ENCODE results near the gene NUP188. TPM values are rescaled to one million over a fixed set of nuclear protein-coding genes. Genes with fewer than 3 reads are reported as not detected.

Gene NUP188
- total and polyA plus RNA-seq, 12 donors: 12.7 to 27.3 (median 19.9) TPM

GRCh38 chr9:128908372-128908771 is 39.1 kb upstream of the NUP188 start:
- no peak for DNase-seq
- Histone ChIP-seq H3K4me3 (no peak overlapping the region), H3K36me3 (peaks cover 5 to 55% (median 31%) of the 10 kb centered on the region in 9 donors), H3K27me3 (no peaks in the 10 kb centered on the region), H3K9me3 (no peaks in the 10 kb centered on the region), H3K27ac (no peak overlapping the region), H3K4me1 (peaks cover 34 to 63% (median 48%) of the 10 kb centered on the region in 9 donors)
- TF ChIP-seq CTCF (IDR thresholded peaks at IDR 0.05): no peak
- intact Hi-C loops (cut with DNase I): no loop called here
- WGBS, 2 donors: 98% methylated on average over 24 of the region's 24 CpGs
- no peak for ATAC-seq

- Histone ChIP-seq H3K4me3 (no peak overlapping the region), H3K27me3 (no peaks in the 10 kb centered on the region), H3K4me1 (peaks cover 43 to 73% (median 62%) of the 10 kb centered on the region in 9 donors), H3K27ac (peak overlapping the region in 9 of 10 donors; percentile 19 to 93 (median 81)), H3K9me3 (no peaks in the 10 kb centered on the region), H3K36me3 (peaks cover 5 to 62% (median 31%) of the 10 kb centered on the region in 9 donors)
- no peak for DNase-seq
- no peak for ATAC-seq
- no peak for TF ChIP-seq CTCF (IDR thresholded peaks at IDR 0.05)
- 86 to 90% methylated on average over 4 of the region's 4 CpGs for WGBS, 2 donors
- intact Hi-C loops (cut with DNase I): no loop called here
Measured at GRCh38 chr9:128909859-128910258, 37.6 kb upstream of the NUP188 start.

GRCh38 chr9:128910906-128911305 is 36.6 kb upstream of the NUP188 start:
- H3K27ac ChIP-seq: peak overlapping the region; percentile 73 to 93 (median 84)
- 64 to 78% methylated on average over 6 of the region's 6 CpGs for WGBS, 2 donors
- H3K36me3 ChIP-seq: peaks cover 5 to 66% (median 31%) of the 10 kb centered on the region in 9 donors
- DNase-seq (no peak), ATAC-seq (peak in 1 of 8 donors; percentile 2)
- H3K4me1 ChIP-seq: peaks cover 45 to 84% (median 71%) of the 10 kb centered on the region in 9 donors
- no peak overlapping the region for H3K4me3 ChIP-seq
- H3K27me3 ChIP-seq: no peaks in the 10 kb centered on the region
- no peaks in the 10 kb centered on the region for H3K9me3 ChIP-seq
- intact Hi-C loops (cut with DNase I): no loop called here
- TF ChIP-seq CTCF (IDR thresholded peaks at IDR 0.05): no peak

- no peak for TF ChIP-seq CTCF (IDR thresholded peaks at IDR 0.05)
- Histone ChIP-seq H3K36me3 (peaks cover 5 to 69% (median 38%) of the 10 kb centered on the region in 9 donors), H3K27me3 (no peaks in the 10 kb centered on the region), H3K27ac (peak overlapping the region; percentile 73 to 93 (median 84)), H3K4me3 (peak overlapping the region in 1 of 10 donors; percentile 5), H3K4me1 (peaks cover 50 to 87% (median 77%) of the 10 kb centered on the region in 9 donors), H3K9me3 (no peaks in the 10 kb centered on the region)
- DNase-seq: peak; percentile 78 to 86
- intact Hi-C loops (cut with DNase I): no loop called here
- ATAC-seq: peak; percentile 71 to 95 (median 87)
- 20 to 28% methylated on average over 8 of the region's 8 CpGs for WGBS, 2 donors
Measured at GRCh38 chr9:128911529-128912035, 35.9 kb upstream of the NUP188 start.
